HT1080 (cell line): ENCODE measurements around the gene PROCA1. TPM values are rescaled to one million over a fixed set of nuclear protein-coding genes. Genes with fewer than 3 reads are reported as not detected.
"Not testable (repeated sequence)": the region's sequence is repeated elsewhere in the genome, so short reads cannot be mapped to it uniquely, and the experiment has no call there.

Experiments used
- DNase-seq: peaks from one replicate; pipeline ENCODE4 v3.0.0-alpha.2; 2015; ENCODE audit warnings: low read depth
- total RNA-seq: library from RNA; depleted of rRNA; stranded (reverse); fragments of >200 nt; shearing (Covaris generic); gene quantifications from 2 replicates; pipeline ENCODE4 v1.2.3, GENCODE V29; 2014

Gene PROCA1
- total RNA-seq, 1 experiment from 2014 or later, result 1.3 TPM

GRCh38 chr17:28744104-28744971 lies 32.6 kb upstream of the PROCA1 start:
- no peak for DNase-seq

GRCh38 chr17:28743243-28744103 lies 31.8 kb upstream of the PROCA1 start, which contains the start of gene TRAF4:
TSS of gene TRAF4 (plus strand) at chr17:28744011. CDS start at chr17:28744113, 102 bp downstream.
- DNase-seq, result peak; percentile 86

- no peak for DNase-seq
Observed at GRCh38 chr17:28741358-28742349, 30.0 kb upstream of the PROCA1 start.

GRCh38 chr17:28740406-28741357 lies 29.0 kb upstream of the PROCA1 start:
- no peak for DNase-seq

- DNase-seq, result no peak
Observed at GRCh38 chr17:28738680-28739384, 27.1 kb upstream of the PROCA1 start.

- no peak for DNase-seq
Observed at GRCh38 chr17:28737770-28738679, 26.3 kb upstream of the PROCA1 start.

GRCh38 chr17:28737316-28737715 lies 25.6 kb upstream of the PROCA1 start:
- DNase-seq, result no peak

- not testable (repeated sequence) for DNase-seq
Observed at GRCh38 chr17:28735913-28736769, 24.5 kb upstream of the PROCA1 start.

GRCh38 chr17:28735242-28735722 lies 23.6 kb upstream of the PROCA1 start:
- no peak for DNase-seq

- DNase-seq, result no peak
Observed at GRCh38 chr17:28734712-28735241, 23.1 kb upstream of the PROCA1 start.

GRCh38 chr17:28733346-28733745 lies 21.7 kb upstream of the PROCA1 start:
- no peak for DNase-seq

- DNase-seq, result no peak
Observed at GRCh38 chr17:28729950-28730330, 18.3 kb upstream of the PROCA1 start.

GRCh38 chr17:28728364-28729200 lies 16.9 kb upstream of the PROCA1 start, which contains the start of gene NEK8:
TSS of gene NEK8 (plus strand) at chr17:28728788. CDS start at chr17:28728814, 26 bp downstream.
- DNase-seq, result peak; percentile 91

GRCh38 chr17:28726627-28727491 lies 15.2 kb upstream of the PROCA1 start:
- peak; percentile 95 for DNase-seq

- peak; percentile 69 for DNase-seq
Observed at GRCh38 chr17:28726226-28726626, 14.5 kb upstream of the PROCA1 start, which contains the start of gene TLCD1. TSS of gene TLCD1 (minus strand) at chr17:28726233. CDS start at chr17:28726097, 136 bp downstream.
